HUES6 (cell line): ENCODE results near the gene SLC9A9.

Experiments used
- H3K27ac ChIP-seq: 2 replicates; pipeline ENCODE4 v1.7.0; 2013; ENCODE audit warnings: low read depth, mild to moderate bottlenecking, low read length, inconsistent platforms
- H3K27me3 ChIP-seq: 2 replicates; pipeline ENCODE4 v1.6.1; 2013; ENCODE audit warnings: low read length; ENCODE audit not compliant: control insufficient read depth, insufficient read depth
- H3K36me3 ChIP-seq: 2 replicates; pipeline ENCODE4 v1.6.1; 2013; ENCODE audit warnings: low read length; ENCODE audit not compliant: control insufficient read depth, insufficient read depth
- H3K4me1 ChIP-seq: 2 replicates; pipeline ENCODE4 v1.6.1; 2013; ENCODE audit warnings: low read length; ENCODE audit not compliant: control insufficient read depth, insufficient read depth
- H3K4me3 ChIP-seq: 2 replicates; pipeline ENCODE4 v1.5.1; 2013; ENCODE audit warnings: low read depth, low read length
- H3K9ac ChIP-seq: one replicate; pipeline ENCODE4 v1.6.1; 2013; ENCODE audit warnings: mild to moderate bottlenecking, low read length
- H3K9me3 ChIP-seq: 2 replicates; pipeline ENCODE4 v1.6.1; 2013; ENCODE audit warnings: low read depth, low read length; ENCODE audit not compliant: control insufficient read depth, insufficient read depth

SLC9A9 gene

DNA sequence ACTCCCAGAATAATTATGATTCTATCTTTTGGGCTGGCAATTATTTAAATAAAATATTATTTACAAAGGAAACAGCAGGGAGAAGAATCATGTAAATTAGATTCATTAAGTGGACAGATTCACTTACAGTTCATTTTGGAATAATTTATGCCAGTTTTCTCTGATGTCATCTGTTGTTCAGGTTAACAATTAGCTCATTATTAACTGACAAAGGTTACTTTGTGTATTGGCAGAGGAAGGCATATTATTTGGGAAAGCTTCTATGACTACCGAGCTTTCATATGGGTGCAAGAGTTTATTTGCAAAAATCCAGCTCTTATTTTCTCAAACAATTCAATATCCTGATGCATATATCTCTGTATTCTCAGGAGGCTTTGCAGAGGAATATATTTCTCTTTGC lies 504.3 kb downstream of the SLC9A9 start:
- no peak overlapping the region for H3K9ac ChIP-seq
- no peaks in the 10 kb centered on the region for H3K9me3 ChIP-seq
- no peaks in the 10 kb centered on the region for H3K36me3 ChIP-seq
- no peaks in the 10 kb centered on the region for H3K4me1 ChIP-seq
- no peak overlapping the region for H3K27ac ChIP-seq
- no peak overlapping the region for H3K4me3 ChIP-seq
- H3K27me3 ChIP-seq: no peaks in the 10 kb centered on the region

DNA sequence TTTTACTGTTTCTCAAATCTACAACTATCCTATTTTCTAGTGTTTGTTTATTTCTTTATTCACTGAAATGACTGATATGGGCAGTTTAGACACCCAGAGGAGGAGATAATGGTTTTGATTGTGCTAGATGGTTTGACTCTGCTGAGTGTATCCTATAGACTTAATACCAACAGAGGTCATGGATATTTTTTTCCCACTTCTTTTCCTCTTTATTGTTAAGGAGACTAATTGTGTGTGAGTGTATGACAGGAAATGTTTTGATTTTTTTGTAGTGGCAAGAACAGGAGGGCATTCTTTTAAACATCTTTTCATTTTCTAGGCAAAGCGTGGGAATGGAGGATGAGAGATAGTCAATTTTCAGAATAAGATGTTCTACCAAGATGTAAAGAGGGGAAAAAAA lies 505.2 kb downstream of the SLC9A9 start:
- Histone ChIP-seq H3K27me3 (no peaks in the 10 kb centered on the region), H3K36me3 (no peaks in the 10 kb centered on the region), H3K4me3 (no peak overlapping the region), H3K9me3 (no peaks in the 10 kb centered on the region), H3K9ac (no peak overlapping the region), H3K27ac (no peak overlapping the region), H3K4me1 (no peaks in the 10 kb centered on the region)

DNA sequence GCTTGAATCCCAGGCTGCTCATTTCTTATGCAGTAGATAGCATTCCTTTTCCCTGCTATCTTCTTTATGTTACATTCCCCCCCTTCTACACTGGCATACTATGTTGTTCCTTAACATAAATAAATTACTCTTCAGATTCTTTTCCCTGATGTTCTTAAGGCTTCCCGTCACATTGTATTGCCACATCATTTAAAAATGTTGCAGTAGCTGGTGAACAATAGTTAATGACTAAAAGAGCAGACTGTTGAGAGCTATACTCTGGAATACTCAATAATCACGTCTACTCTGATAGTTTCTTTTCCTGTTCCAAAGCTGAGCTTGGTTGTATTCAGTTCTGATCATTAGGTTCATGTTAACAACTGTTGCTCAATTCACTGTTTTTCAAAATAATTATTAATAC lies 508.8 kb downstream of the SLC9A9 start:
- Histone ChIP-seq H3K9ac (no peak overlapping the region), H3K36me3 (no peaks in the 10 kb centered on the region), H3K9me3 (0 out of 2 replicates have a peak, but pooled peaks cover 3% of the 10 kb centered on the region), H3K4me1 (no peaks in the 10 kb centered on the region), H3K27ac (no peak overlapping the region), H3K4me3 (no peak overlapping the region), H3K27me3 (no peaks in the 10 kb centered on the region)

DNA sequence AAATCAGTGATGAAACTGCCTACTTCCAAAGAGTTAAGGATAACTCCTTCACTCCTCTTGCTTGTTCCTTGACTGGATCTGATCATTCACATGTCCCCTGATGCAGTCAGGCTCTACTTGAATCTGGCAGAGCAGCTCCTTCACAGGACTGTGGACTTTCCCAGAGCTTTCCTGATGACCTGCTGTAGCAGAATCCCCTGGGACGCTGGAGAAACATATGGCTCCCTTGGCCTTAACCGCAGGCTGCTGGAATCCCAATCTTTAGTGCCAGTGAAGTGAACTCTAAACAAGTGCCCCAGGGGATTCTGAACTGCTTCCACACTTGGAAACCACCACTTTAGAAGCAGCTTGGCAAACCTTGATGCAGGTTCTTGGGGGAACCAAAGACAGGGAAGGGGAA lies 510.9 kb downstream of the SLC9A9 start:
- no peaks in the 10 kb centered on the region for H3K4me1 ChIP-seq
- no peaks in the 10 kb centered on the region for H3K27me3 ChIP-seq
- no peaks in the 10 kb centered on the region for H3K36me3 ChIP-seq
- H3K27ac ChIP-seq: no peak overlapping the region
- H3K9me3 ChIP-seq: 0 out of 2 replicates have a peak, but pooled peaks cover 3% of the 10 kb centered on the region
- no peak overlapping the region for H3K4me3 ChIP-seq
- no peak overlapping the region for H3K9ac ChIP-seq

DNA sequence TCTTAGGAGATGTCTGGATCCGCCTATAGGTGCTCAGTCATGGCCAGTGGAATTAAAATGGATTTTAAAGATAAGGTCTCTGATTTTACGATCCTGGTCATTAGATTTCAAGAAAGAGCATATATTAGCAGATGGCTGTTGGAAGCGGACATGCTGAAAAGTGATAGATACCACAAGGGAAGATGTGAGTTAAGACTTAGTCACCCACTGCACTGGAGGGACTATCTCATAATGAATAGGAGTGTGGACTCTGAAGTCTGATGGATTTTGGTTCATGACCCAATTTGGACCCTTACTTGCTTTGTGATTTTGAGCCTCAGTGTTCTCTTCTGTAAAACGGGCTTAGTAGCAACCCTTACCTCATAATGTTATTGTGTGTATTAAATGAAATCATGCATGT lies 514.0 kb downstream of the SLC9A9 start:
- Histone ChIP-seq H3K27ac (no peak overlapping the region), H3K4me1 (peaks cover 11% of the 10 kb centered on the region), H3K27me3 (no peaks in the 10 kb centered on the region), H3K36me3 (no peaks in the 10 kb centered on the region), H3K9me3 (0 out of 2 replicates have a peak, but pooled peaks cover 3% of the 10 kb centered on the region), H3K4me3 (no peak overlapping the region), H3K9ac (no peak overlapping the region)

DNA sequence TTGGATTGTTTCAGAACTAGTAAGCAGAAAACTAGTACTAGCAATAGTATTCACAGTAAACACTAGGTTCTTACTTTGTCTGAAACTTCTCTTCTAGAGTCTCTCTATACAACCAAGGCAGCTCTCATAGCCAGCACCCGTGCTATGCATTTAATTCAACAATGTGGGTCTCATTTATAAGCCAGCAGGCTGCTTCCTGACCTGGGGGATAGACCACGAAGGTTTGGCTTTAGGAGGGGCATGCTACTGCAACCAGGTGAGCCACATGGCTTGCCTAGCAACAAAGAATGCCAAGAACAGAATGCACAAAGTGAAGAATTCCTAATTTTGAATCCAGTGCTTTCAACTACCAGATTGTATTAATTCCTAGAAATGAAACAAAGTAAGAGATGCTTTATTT lies 514.9 kb downstream of the SLC9A9 start:
- Histone ChIP-seq H3K27ac (no peak overlapping the region), H3K27me3 (no peaks in the 10 kb centered on the region), H3K9ac (no peak overlapping the region), H3K9me3 (0 out of 2 replicates have a peak, but pooled peaks cover 3% of the 10 kb centered on the region), H3K4me1 (peaks cover 11% of the 10 kb centered on the region), H3K36me3 (no peaks in the 10 kb centered on the region), H3K4me3 (no peak overlapping the region)

DNA sequence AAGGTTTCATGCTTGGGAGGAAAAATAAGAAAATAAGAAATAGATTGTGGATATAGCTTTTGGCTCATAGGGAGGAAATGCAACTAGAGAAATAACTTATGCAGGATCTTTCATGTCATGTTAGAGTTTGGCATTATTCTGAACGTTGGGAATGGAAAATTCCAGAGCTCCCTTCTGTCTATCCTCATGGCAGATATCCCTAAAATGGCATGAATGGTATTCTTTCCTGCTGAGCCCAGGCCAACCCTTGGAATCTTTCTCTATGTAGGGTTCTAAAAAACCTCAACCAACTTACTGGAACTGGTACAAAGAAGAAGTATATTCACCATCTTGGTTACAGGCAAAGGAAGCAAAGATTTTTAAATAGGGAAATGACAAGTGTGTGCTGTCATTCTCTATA lies 516.2 kb downstream of the SLC9A9 start:
- H3K27ac ChIP-seq: no peak overlapping the region
- no peaks in the 10 kb centered on the region for H3K27me3 ChIP-seq
- H3K9me3 ChIP-seq: 0 out of 2 replicates have a peak, but pooled peaks cover 3% of the 10 kb centered on the region
- no peak overlapping the region for H3K4me3 ChIP-seq
- peaks cover 11% of the 10 kb centered on the region for H3K4me1 ChIP-seq
- no peak overlapping the region for H3K9ac ChIP-seq
- H3K36me3 ChIP-seq: no peaks in the 10 kb centered on the region

DNA sequence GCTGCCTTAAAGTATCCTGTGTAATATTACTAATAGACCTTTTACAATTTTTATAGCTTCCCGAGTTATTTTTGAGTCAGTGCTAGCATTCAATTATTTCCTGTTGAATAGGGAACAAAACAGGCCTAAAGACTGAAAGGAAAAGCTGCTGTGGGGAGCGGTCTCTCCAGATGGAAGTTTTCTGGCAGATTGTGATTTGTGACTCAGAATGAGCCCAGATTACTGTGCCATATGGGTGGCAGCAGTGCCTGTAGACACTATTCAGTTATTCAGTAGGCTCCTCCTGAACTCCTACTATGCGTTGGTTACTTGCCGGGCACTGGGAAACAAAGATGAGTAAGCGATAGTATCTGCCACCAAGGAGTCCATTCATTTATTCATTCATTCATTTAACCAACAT lies 516.9 kb downstream of the SLC9A9 start:
- H3K9ac ChIP-seq: no peak overlapping the region
- no peaks in the 10 kb centered on the region for H3K27me3 ChIP-seq
- no peak overlapping the region for H3K27ac ChIP-seq
- H3K36me3 ChIP-seq: no peaks in the 10 kb centered on the region
- no peak overlapping the region for H3K4me3 ChIP-seq
- peaks cover 11% of the 10 kb centered on the region for H3K4me1 ChIP-seq
- 0 out of 2 replicates have a peak, but pooled peaks cover 3% of the 10 kb centered on the region for H3K9me3 ChIP-seq

DNA sequence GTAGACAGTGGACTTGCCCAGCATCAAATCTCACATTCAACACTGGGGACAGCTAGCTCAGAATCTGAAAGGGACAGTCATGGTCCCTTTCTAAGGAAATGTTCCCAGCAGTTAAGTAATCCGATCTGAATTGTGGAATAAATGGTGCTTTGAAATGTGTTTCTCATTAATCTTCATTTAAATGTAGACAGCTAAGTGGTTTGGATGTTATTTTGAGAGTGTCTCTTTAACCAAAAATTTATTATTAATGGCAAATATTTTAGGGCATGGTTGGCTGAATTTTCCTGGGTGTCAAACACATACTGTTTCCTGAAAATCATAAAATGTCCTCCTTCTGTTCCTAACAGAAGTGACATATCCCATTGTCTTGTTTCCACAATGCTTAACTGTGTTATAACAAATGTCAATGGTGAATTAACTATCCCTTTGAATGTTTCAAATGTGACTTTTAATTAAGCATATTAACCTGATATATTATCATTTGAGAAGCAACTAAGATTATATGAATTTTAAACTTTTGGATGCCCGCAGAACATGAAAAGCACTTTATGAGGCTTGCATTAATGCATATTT lies 517.9 kb downstream of the SLC9A9 start:
- H3K27ac ChIP-seq: no peak overlapping the region
- H3K4me3 ChIP-seq: no peak overlapping the region
- H3K36me3 ChIP-seq: no peaks in the 10 kb centered on the region
- no peak overlapping the region for H3K9ac ChIP-seq
- H3K27me3 ChIP-seq: no peaks in the 10 kb centered on the region
- 0 out of 2 replicates have a peak, but pooled peaks cover 1% of the 10 kb centered on the region for H3K9me3 ChIP-seq
- H3K4me1 ChIP-seq: peaks cover 11% of the 10 kb centered on the region

DNA sequence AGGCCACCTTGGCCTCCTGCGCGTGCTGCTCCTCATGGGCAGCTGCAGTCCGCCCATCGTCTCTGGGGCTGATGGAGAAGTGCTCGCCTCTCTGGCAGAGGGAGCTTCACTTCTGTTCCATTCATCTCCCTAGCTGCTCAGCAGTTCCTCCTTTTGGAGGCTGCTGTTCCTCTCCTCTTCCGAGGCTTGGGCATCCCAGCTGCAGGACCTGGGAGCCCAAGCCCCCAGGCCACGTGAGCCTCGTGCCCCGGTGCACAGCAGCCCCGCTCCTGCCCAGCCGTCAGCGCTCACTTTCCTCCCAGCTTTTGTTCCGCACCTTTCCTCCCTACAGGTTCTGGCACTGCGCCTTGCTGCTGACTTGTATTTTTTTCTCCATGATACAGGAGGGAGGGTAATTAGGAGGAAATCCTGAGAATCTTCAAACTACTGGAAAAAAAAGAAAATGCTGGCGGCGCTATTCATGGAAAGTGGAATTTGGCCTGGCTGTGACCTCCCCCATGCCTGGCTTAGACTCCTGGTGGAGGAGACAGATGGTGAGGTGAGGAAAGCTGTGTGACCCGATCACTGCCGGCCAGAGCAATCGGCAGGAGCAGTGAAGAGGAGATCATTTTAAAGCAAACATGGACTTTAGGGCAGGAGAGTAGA lies 518.6 kb downstream of the SLC9A9 start:
- Histone ChIP-seq H3K4me3 (no peak overlapping the region), H3K9me3 (no peaks in the 10 kb centered on the region), H3K27ac (no peak overlapping the region), H3K4me1 (peaks cover 11% of the 10 kb centered on the region), H3K9ac (no peak overlapping the region), H3K27me3 (no peaks in the 10 kb centered on the region), H3K36me3 (no peaks in the 10 kb centered on the region)

DNA sequence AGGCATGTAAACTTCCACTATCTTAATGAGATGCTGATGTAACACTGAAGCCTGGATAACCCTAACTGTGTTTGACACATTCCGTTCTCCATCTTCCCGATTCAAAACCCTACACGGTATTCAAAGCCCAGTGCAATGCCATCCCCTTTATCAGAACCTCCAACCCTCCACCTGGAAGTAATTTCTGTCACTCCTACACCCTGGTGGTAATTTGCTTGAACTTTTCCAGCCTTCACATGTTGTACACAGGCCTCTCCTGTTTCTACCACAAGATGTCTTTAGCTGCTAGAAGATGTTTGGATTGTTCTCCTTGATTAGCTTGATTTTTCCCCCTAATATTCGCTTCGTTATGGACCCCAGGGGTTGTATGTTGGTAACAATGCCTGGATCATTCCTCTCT lies 519.8 kb downstream of the SLC9A9 start:
- H3K27me3 ChIP-seq: no peaks in the 10 kb centered on the region
- H3K36me3 ChIP-seq: no peaks in the 10 kb centered on the region
- H3K9ac ChIP-seq: no peak overlapping the region
- H3K27ac ChIP-seq: no peak overlapping the region
- H3K9me3 ChIP-seq: no peaks in the 10 kb centered on the region
- H3K4me3 ChIP-seq: no peak overlapping the region
- peaks cover 11% of the 10 kb centered on the region for H3K4me1 ChIP-seq
